Neural cell (in vitro differentiated cells): ENCODE data around the gene ERFL. TPM values are rescaled to one million over a fixed set of nuclear protein-coding genes. Genes with fewer than 3 reads are reported as not detected.
A peak's percentile ranks its signal among the peaks of the same experiment; 100 is the strongest.

ENCODE experiments used
- H2AFZ ChIP-seq: fragments of 200-600, 300-800 bp; sonication (generic), shearing (Covaris generic); 2 replicates; pipeline ENCODE4 v1.6.0; 2014; ENCODE audit warnings: low read depth, mild to moderate bottlenecking, antibody characterized with exemption, low read length, moderate library complexity
- H3F3A ChIP-seq: fragments of 200-600 bp; shearing (Covaris generic); 2 replicates; pipeline ENCODE4 v1.6.1; 2016; ENCODE audit warnings: mild to moderate bottlenecking, moderate library complexity, mixed read lengths, antibody characterized with exemption, low read length; ENCODE audit not compliant: insufficient read depth, poor library complexity, severe bottlenecking
- H3K27ac ChIP-seq: fragments of 200-600, 300-800 bp; sonication (generic), shearing (Covaris generic); 2 replicates; pipeline ENCODE4 v1.5.1; 2014; ENCODE audit warnings: mild to moderate bottlenecking, low read length, moderate library complexity
- H3K27me3 ChIP-seq: fragments of 300-800, 200-600 bp; sonication (generic), shearing (Covaris generic); 2 replicates; pipeline ENCODE4 v1.6.0; 2014; ENCODE audit warnings: mild to moderate bottlenecking, low read depth, low read length, moderate library complexity; ENCODE audit not compliant: insufficient read depth
- H3K36me3 ChIP-seq: fragments of 300-800, 200-600 bp; sonication (generic), shearing (Covaris generic); 2 replicates; pipeline ENCODE4 v1.5.1; 2014; ENCODE audit warnings: mild to moderate bottlenecking, antibody characterized with exemption, low read length, moderate library complexity; ENCODE audit not compliant: insufficient read depth
- H3K4me2 ChIP-seq: fragments of 300-800, 200-600 bp; sonication (generic), shearing (Covaris generic); 2 replicates; pipeline ENCODE4 v1.6.0; 2014; ENCODE audit warnings: mild to moderate bottlenecking, low read length
- H3K4me3 ChIP-seq: fragments of 300-800, 200-600 bp; sonication (generic), shearing (Covaris generic); 2 replicates; pipeline ENCODE4 v1.5.1; 2014; ENCODE audit warnings: mild to moderate bottlenecking, low read length, moderate library complexity
- H3K79me2 ChIP-seq: fragments of 200-600 bp; shearing (Covaris generic); replicated peaks from 2 replicates; pipeline ENCODE4 v1.6.0; 2014; ENCODE audit warnings: mild to moderate bottlenecking, low read length, moderate library complexity; ENCODE audit not compliant: insufficient read depth
- H3K9ac ChIP-seq: fragments of 300-800, 200-600 bp; sonication (generic), shearing (Covaris generic); 2 replicates; pipeline ENCODE4 v1.6.1; 2016; ENCODE audit warnings: mild to moderate bottlenecking, low read length, mixed read lengths
- H3K9me2 ChIP-seq: fragments of 200-600 bp; shearing (Covaris generic); 2 replicates; pipeline ENCODE4 v1.6.1; 2016; ENCODE audit warnings: mild to moderate bottlenecking, low read length, mixed read lengths; ENCODE audit not compliant: insufficient read depth
- H3K9me3 ChIP-seq: fragments of 200-600, 300-800 bp; sonication (generic), shearing (Covaris generic); 2 replicates; pipeline ENCODE4 v1.6.1; 2016; ENCODE audit warnings: mild to moderate bottlenecking, mixed run types, low read length, moderate library complexity, mixed read lengths
- H4K20me1 ChIP-seq: fragments of 200-600 bp; shearing (Covaris generic); 2 replicates; pipeline ENCODE4 v1.6.1; 2016; ENCODE audit warnings: mild to moderate bottlenecking, mixed run types; ENCODE audit not compliant: insufficient read depth
- CTCF ChIP-seq: fragments of 450-650 bp; IDR thresholded peaks from 2 replicates; pipeline ENCODE4 v1.5.1; 2014; ENCODE audit warnings: antibody characterized with exemption, mild to moderate bottlenecking, moderate library complexity; ENCODE audit not compliant: poor library complexity, severe bottlenecking
- EP300 ChIP-seq: fragments of 450-650 bp; conservative IDR thresholded peaks from 2 replicates; pipeline ENCODE4 v1.6.1; 2014; ENCODE audit warnings: antibody characterized with exemption, mild to moderate bottlenecking, moderate library complexity; ENCODE audit not compliant: poor library complexity, severe bottlenecking
- EZH2 ChIP-seq: fragments of 200-600, 300-800 bp; shearing (Covaris generic), sonication (generic); IDR thresholded peaks from 2 replicates; pipeline ENCODE4 v1.6.1; 2014; ENCODE audit warnings: antibody characterized with exemption, low read length, borderline replicate concordance, mild to moderate bottlenecking; ENCODE audit not compliant: insufficient read depth, poor library complexity, severe bottlenecking
- MXI1 ChIP-seq: fragments of 450-650 bp; conservative IDR thresholded peaks from 2 replicates; pipeline ENCODE4 v1.6.1; 2014; ENCODE audit warnings: antibody characterized with exemption, mild to moderate bottlenecking; ENCODE audit not compliant: poor library complexity, severe bottlenecking
- POLR2AphosphoS5 ChIP-seq: IDR thresholded peaks from 2 replicates; pipeline ENCODE4 v1.6.1; 2012
- RAD21 ChIP-seq: fragments of 450-650 bp; conservative IDR thresholded peaks from 2 replicates; pipeline ENCODE4 v1.6.1; 2014; ENCODE audit warnings: antibody characterized with exemption, mild to moderate bottlenecking, moderate library complexity
- REST ChIP-seq: IDR thresholded peaks from 2 replicates; pipeline ENCODE4 v1.6.1; 2012; ENCODE audit warnings: borderline replicate concordance
- SMC3 ChIP-seq: fragments of 450-650 bp; conservative IDR thresholded peaks from 2 replicates; pipeline ENCODE4 v1.6.1; 2014; ENCODE audit warnings: antibody characterized with exemption, mild to moderate bottlenecking, moderate library complexity; ENCODE audit not compliant: poor library complexity
- TAF1 ChIP-seq: IDR thresholded peaks from 2 replicates; pipeline ENCODE4 v1.6.1; 2012; ENCODE audit warnings: low read depth
- polyA plus RNA-seq: library from polyadenylated mRNA; depleted of rRNA; stranded (reverse); fragments of >200 nt; gene quantifications from 2 replicates; pipeline ENCODE4 v1.2.3, GENCODE V29; 2014

ERFL gene
- polyA plus RNA-seq, 1 donor from 2014 or later = 0.31 TPM

GRCh38 chr19:41861116-41861768 lies 67.0 kb downstream of the ERFL start:
- no peaks in the 10 kb centered on the region for H3K9me2 ChIP-seq
- peak overlapping the region; percentile 89 for H3K9ac ChIP-seq
- peak overlapping the region; percentile 98 for H3K27ac ChIP-seq
- TF ChIP-seq EZH2 = no peak
- TF ChIP-seq SMC3 = no peak
- no peak for TF ChIP-seq REST
- no peak for TF ChIP-seq CTCF
- TF ChIP-seq EP300 = no peak
- no peak for TF ChIP-seq TAF1
- no peak for TF ChIP-seq MXI1
- TF ChIP-seq RAD21 = no peak
- TF ChIP-seq POLR2AphosphoS5 = no peak
- peak overlapping the region; percentile 84 for H3K4me2 ChIP-seq
- H4K20me1 ChIP-seq = no peaks in the 10 kb centered on the region
- no peaks in the 10 kb centered on the region for H3K27me3 ChIP-seq
- peaks cover 4% of the 10 kb centered on the region for H3K36me3 ChIP-seq
- H3K9me3 ChIP-seq = no peaks in the 10 kb centered on the region
- peaks cover 32% of the 10 kb centered on the region for H3K79me2 ChIP-seq
- peaks cover 2% of the 10 kb centered on the region for H3F3A ChIP-seq
- H2AFZ ChIP-seq = no peak overlapping the region
- peak overlapping the region; percentile 95 for H3K4me3 ChIP-seq

- Histone ChIP-seq H3K4me2 (peak overlapping the region; percentile 84), H3K27me3 (no peaks in the 10 kb centered on the region), H3K9me2 (no peaks in the 10 kb centered on the region), H3F3A (peaks cover 2% of the 10 kb centered on the region), H3K4me3 (peak overlapping the region; percentile 95), H3K27ac (peak overlapping the region; percentile 98), H3K36me3 (peaks cover 4% of the 10 kb centered on the region), H3K79me2 (peaks cover 32% of the 10 kb centered on the region), H3K9me3 (no peaks in the 10 kb centered on the region), H4K20me1 (no peaks in the 10 kb centered on the region), H3K9ac (peak overlapping the region; percentile 89), H2AFZ (no peak overlapping the region)
- TF ChIP-seq SMC3 = no peak
- TF ChIP-seq POLR2AphosphoS5 = no peak
- no peak for TF ChIP-seq RAD21
- no peak for TF ChIP-seq EP300
- peak; percentile 45 for TF ChIP-seq MXI1
- TF ChIP-seq REST = no peak
- TF ChIP-seq EZH2 = no peak
Measured at GRCh38 chr19:41860419-41861115, 67.7 kb downstream of the ERFL start.
